Thyroid gland (tissue), 4 donors: ENCODE data around the gene PREP. TPM values are rescaled to one million over a fixed set of nuclear protein-coding genes. Genes with fewer than 3 reads are reported as not detected.

Experiments used
- DNase-seq, 2 donors: peaks; one replicate each; pipeline ENCODE4 v3.0.0-alpha.2; 2019
- H3K27ac ChIP-seq, 3 donors: fragments of 200-600 bp; sonication (generic); 1 replicate in 2 of 3; 2 replicates in 1 of 3; pipeline ENCODE4 v1.5.1; 2016 to 2019; ENCODE audit warnings: mild to moderate bottlenecking in 1 of 3, moderate library complexity in 1 of 3
- H3K27me3 ChIP-seq: fragments of 200-600 bp; sonication (generic); one replicate; pipeline ENCODE4 v1.5.1; 2019
- H3K36me3 ChIP-seq, 2 donors: fragments of 200-600 bp; sonication (generic); one replicate each; pipeline ENCODE4 v1.5.1; 2016 to 2019
- H3K4me1 ChIP-seq, 2 donors: fragments of 200-600 bp; sonication (generic); one replicate each; pipeline ENCODE4 v1.5.1; 2017 to 2019
- H3K4me3 ChIP-seq, 3 donors: fragments of 200-600 bp; sonication (generic); replicated peaks in 1 of 3; 1 replicate in 2 of 3; 2 replicates in 1 of 3; pipeline ENCODE4 v1.5.1; 2016; ENCODE audit warnings: mild to moderate bottlenecking in 1 of 3
- H3K9me3 ChIP-seq: fragments of 200-600 bp; sonication (generic); one replicate; pipeline ENCODE4 v1.5.1; 2017
- CTCF ChIP-seq, 6 experiments: fragments of 200-600 bp in 3 of 6; fragments of 450-650 bp in 3 of 6; sonication (generic) in 3 of 6; IDR thresholded peaks; one replicate each; pipeline ENCODE4 v1.5.1; 2016 to 2019; ENCODE audit warnings: antibody characterized with exemption in 6 of 6, mild to moderate bottlenecking in 2 of 6, inconsistent platforms in 1 of 6, moderate library complexity in 1 of 6
- POLR2A ChIP-seq, 2 donors: fragments of 450-650 bp; IDR thresholded peaks; one replicate each; pipeline ENCODE4 v1.6.1; 2017; ENCODE audit warnings: antibody characterized with exemption in 2 of 2, mild to moderate bottlenecking in 2 of 2, moderate library complexity in 1 of 2
- WGBS, 2 donors: methylation state at CpG; one replicate each; pipeline ENCODE4 v1.1.5; 2017; 5-methylcytosine and 5-hydroxymethylcytosine counted together
- intact Hi-C: fragments of 100-400 bp; cut with DNase I; formaldehyde crosslinking; loops from one replicate; pipeline ENCODE4 v1.15.1; 2023
- total RNA-seq, 4 donors: library from RNA; depleted of rRNA; stranded (reverse); fragments of >200 nt; gene quantifications; one replicate each; pipeline ENCODE4 v1.2.3, GENCODE V29; 2016

Gene PREP
- 10 to 100 TPM; 13.7 to 21.7 (median 16.6) TPM for total RNA-seq

GRCh38 chr6:105402939-105403935 is at the start of gene PREP:
Gene PREP, minus strand, starts transcription at chr6:105403082. Its CDS starts 191 bp downstream, at chr6:105402891.
- H3K4me3 ChIP-seq, result peak within 1 kb of the TSS; percentile 65 to 97 (median 91)
- no peaks in the 10 kb centered on the region for H3K27me3 ChIP-seq
- no peaks in the 10 kb centered on the region for H3K36me3 ChIP-seq
- peak; percentile 85 to 88 for DNase-seq
- H3K4me1 ChIP-seq, result peaks cover 13 to 32% of the 10 kb centered on the region in 2 donors
- no peaks in the 10 kb centered on the region for H3K9me3 ChIP-seq
- WGBS, 2 donors, result 6 to 27% methylated on average over 6 to 22 of the region's 84 CpGs
- peak within 1 kb of the TSS; percentile 79 to 83 (median 83) for H3K27ac ChIP-seq
- TF ChIP-seq POLR2A (IDR thresholded peaks at IDR 0.05), result peak in 1 of 2 donors; percentile 94
- TF ChIP-seq CTCF (IDR thresholded peaks at IDR 0.05), result peak; percentile 27 to 83 (median 60)
- intact Hi-C loops, result loop anchor here (10.0 kb wide), 1 partner anchor 308 kb away; no protein-coding TSS in a partner anchor

- WGBS, 2 donors, result 92 to 93% methylated on average over 2 of the region's 2 CpGs
- H3K27me3 ChIP-seq, result no peaks in the 10 kb centered on the region
- H3K4me3 ChIP-seq, result no peak overlapping the region
- H3K27ac ChIP-seq, result no peak overlapping the region
- H3K4me1 ChIP-seq, result no peaks in the 10 kb centered on the region
- no peaks in the 10 kb centered on the region for H3K36me3 ChIP-seq
- no peak for DNase-seq
- H3K9me3 ChIP-seq, result no peaks in the 10 kb centered on the region
- TF ChIP-seq POLR2A (IDR thresholded peaks at IDR 0.05) (no peak), CTCF (IDR thresholded peaks at IDR 0.05) (no peak)
- intact Hi-C loops, result no loop called here
These were observed 49.5 kb upstream of the PREP start for GRCh38 chr6:105452376-105452775.

GRCh38 chr6:105449756-105450390 is 47.0 kb upstream of the PREP start:
- no peaks in the 10 kb centered on the region for H3K27me3 ChIP-seq
- 84 to 92% methylated on average over 2 of the region's 2 CpGs for WGBS, 2 donors
- intact Hi-C loops, result no loop called here

GRCh38 chr6:105445481-105445880 is 42.6 kb upstream of the PREP start:
- Histone ChIP-seq H3K36me3 (no peaks in the 10 kb centered on the region), H3K27ac (no peak overlapping the region), H3K27me3 (no peaks in the 10 kb centered on the region), H3K9me3 (no peaks in the 10 kb centered on the region), H3K4me1 (peaks cover 0 to 5% of the 10 kb centered on the region in 2 donors), H3K4me3 (no peak overlapping the region)
- no peak for TF ChIP-seq POLR2A (IDR thresholded peaks at IDR 0.05)
- no peak for TF ChIP-seq CTCF (IDR thresholded peaks at IDR 0.05)
- 4 to 15% methylated on average over 1 of the region's 1 CpG for WGBS, 2 donors
- intact Hi-C loops, result no loop called here
- DNase-seq, result no peak

More at GRCh38 chr6:105449756-105450390, 47.0 kb upstream of the PREP start:
- Histone ChIP-seq H3K4me3 (no peak overlapping the region), H3K36me3 (no peaks in the 10 kb centered on the region), H3K27ac (no peak overlapping the region), H3K9me3 (no peaks in the 10 kb centered on the region), H3K4me1 (peaks cover 0 to 5% of the 10 kb centered on the region in 2 donors)
- no peak for DNase-seq
- TF ChIP-seq CTCF (IDR thresholded peaks at IDR 0.05) (no peak), POLR2A (IDR thresholded peaks at IDR 0.05) (no peak)
